Right lobe of liver (tissue), 6 donors: ENCODE data around the gene MPL. TPM values are rescaled to one million over a fixed set of nuclear protein-coding genes. Genes with fewer than 3 reads are reported as not detected.

Experiments
- ATAC-seq, 4 donors: fragments of 200-7000 bp; cut with Tn5 transposase; one replicate each; pipeline ENCODE4 v1.9.1; 2020; ENCODE audit warnings: mild to moderate bottlenecking in 4 of 4, moderate library complexity in 4 of 4
- DNase-seq, 3 donors: peaks; one replicate each; pipeline ENCODE4 v3.0.0-alpha.2; 2020
- H3K27ac ChIP-seq, 3 donors: fragments of 200-600 bp; one replicate each; pipeline ENCODE4 v1.8.0; 2022
- H3K27me3 ChIP-seq, 2 donors: fragments of 200-600 bp; one replicate each; pipeline ENCODE4 v1.8.0; 2022
- H3K36me3 ChIP-seq, 4 donors: fragments of 200-600 bp; sonication (generic) in 1 of 4; one replicate each; pipeline versions ENCODE4 v1.5.1 to v1.8.0; 2017 to 2022; ENCODE audit warnings: control low read depth in 1 of 4
- H3K4me1 ChIP-seq, 4 donors: fragments of 200-600 bp; sonication (generic) in 1 of 4; one replicate each; pipeline versions ENCODE4 v1.5.1 to v1.8.0; 2017 to 2022; ENCODE audit warnings: control low read depth in 1 of 4
- H3K4me3 ChIP-seq, 3 donors: fragments of 200-600 bp; one replicate each; pipeline ENCODE4 v1.8.0; 2022
- H3K9me3 ChIP-seq, 4 donors: fragments of 200-600 bp; sonication (generic) in 1 of 4; one replicate each; pipeline versions ENCODE4 v1.5.1 to v1.8.0; 2017 to 2022; ENCODE audit warnings: control low read depth in 1 of 4
- POLR2A ChIP-seq: fragments of 450-650 bp; IDR thresholded peaks from one replicate; pipeline ENCODE4 v1.6.1; 2017; ENCODE audit warnings: antibody characterized with exemption, mild to moderate bottlenecking
- WGBS: methylation state at CpG from one replicate; pipeline ENCODE4 v1.1.6; 2018; ENCODE audit warnings: low coverage, low lambda C conversion rate; ENCODE audit not compliant: insufficient coverage; ENCODE audit errors: missing lambda C conversion rate; 5-methylcytosine and 5-hydroxymethylcytosine counted together
- intact Hi-C, 2 donors: fragments of 100-400 bp; cut with DNase I; formaldehyde crosslinking; loops; one replicate each; pipeline versions ENCODE4 v1.11.2 to v1.14.1; 2022
- total RNA-seq, 6 experiments: library from RNA; depleted of rRNA in 2 of 6; stranded (reverse); fragments of >200 nt in 2 of 6; fragmentation: NEBNext Ultra II Directional in 3 of 6; extraction: Animal tissue kit (Norgen Biotek cat#: 25700) in 3 of 6; gene quantifications; one replicate each; pipeline versions ENCODE4 v1.1.0 to v1.2.4, GENCODE V29; 2016 to 2023
- TF ChIP-seq, protein P1 (sequence below), 4 donors: fragments of 200-600 bp in 3 of 4; fragments of 450-650 bp in 1 of 4; IDR thresholded peaks; one replicate each; pipeline versions ENCODE4 v1.5.1 to v1.8.0; 2016 to 2022; ENCODE audit warnings: antibody characterized with exemption in 4 of 4, mild to moderate bottlenecking in 2 of 4
- donor health status: DM: no; HTN: yes; CAD: no.
- donor health status: DM: no; HTN: no; CAD: no.
- donor health status: DM: no; HTN: no; CAD: no.
- donor health status: DM: no; HTN: yes; CAD: no.
- donor health status: DM: no; HTN: yes; CAD: no.

The MPL gene
- total RNA-seq, 6 experiments from 2014 or later = 0.59 TPM; not detected in 5

- TF ChIP-seq POLR2A = no peak
- TF ChIP-seq, protein P1, sequence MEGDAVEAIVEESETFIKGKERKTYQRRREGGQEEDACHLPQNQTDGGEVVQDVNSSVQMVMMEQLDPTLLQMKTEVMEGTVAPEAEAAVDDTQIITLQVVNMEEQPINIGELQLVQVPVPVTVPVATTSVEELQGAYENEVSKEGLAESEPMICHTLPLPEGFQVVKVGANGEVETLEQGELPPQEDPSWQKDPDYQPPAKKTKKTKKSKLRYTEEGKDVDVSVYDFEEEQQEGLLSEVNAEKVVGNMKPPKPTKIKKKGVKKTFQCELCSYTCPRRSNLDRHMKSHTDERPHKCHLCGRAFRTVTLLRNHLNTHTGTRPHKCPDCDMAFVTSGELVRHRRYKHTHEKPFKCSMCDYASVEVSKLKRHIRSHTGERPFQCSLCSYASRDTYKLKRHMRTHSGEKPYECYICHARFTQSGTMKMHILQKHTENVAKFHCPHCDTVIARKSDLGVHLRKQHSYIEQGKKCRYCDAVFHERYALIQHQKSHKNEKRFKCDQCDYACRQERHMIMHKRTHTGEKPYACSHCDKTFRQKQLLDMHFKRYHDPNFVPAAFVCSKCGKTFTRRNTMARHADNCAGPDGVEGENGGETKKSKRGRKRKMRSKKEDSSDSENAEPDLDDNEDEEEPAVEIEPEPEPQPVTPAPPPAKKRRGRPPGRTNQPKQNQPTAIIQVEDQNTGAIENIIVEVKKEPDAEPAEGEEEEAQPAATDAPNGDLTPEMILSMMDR (IDR thresholded peaks at IDR 0.05) = no peak
- no peaks in the 10 kb centered on the region for H3K9me3 ChIP-seq
- WGBS = 30% methylated on average over 8 of the region's 11 CpGs
- H3K4me3 ChIP-seq = no peak overlapping the region
- ATAC-seq = no peak
- no peaks in the 10 kb centered on the region for H3K27me3 ChIP-seq
- peaks cover 0 to 13% (median 5%) of the 10 kb centered on the region in 4 donors for H3K4me1 ChIP-seq
- no peak overlapping the region for H3K27ac ChIP-seq
- peaks cover 0 to 27% (median 11%) of the 10 kb centered on the region in 4 donors for H3K36me3 ChIP-seq
- intact Hi-C loops = no loop called here
- DNase-seq = no peak
Observed at GRCh38 chr1:43359696-43360095, 22.1 kb downstream of the MPL start.

GRCh38 chr1:43360616-43361015, 23.0 kb downstream of the MPL start:
- Histone ChIP-seq H3K4me1 (peaks cover 0 to 13% (median 5%) of the 10 kb centered on the region in 4 donors), H3K36me3 (peaks cover 0 to 34% (median 11%) of the 10 kb centered on the region in 4 donors), H3K9me3 (no peaks in the 10 kb centered on the region), H3K4me3 (no peak overlapping the region), H3K27me3 (no peaks in the 10 kb centered on the region), H3K27ac (no peak overlapping the region)
- no peak for ATAC-seq
- WGBS = 57% methylated on average over 1 of the region's 4 CpGs
- TF ChIP-seq, protein P1 (IDR thresholded peaks at IDR 0.05) = no peak
- TF ChIP-seq POLR2A = no peak
- intact Hi-C loops = no loop called here
- no peak for DNase-seq

GRCh38 chr1:43363283-43363934, 25.8 kb downstream of the MPL start:
- Histone ChIP-seq H3K9me3 (no peaks in the 10 kb centered on the region), H3K4me3 (no peak overlapping the region), H3K36me3 (peaks cover 0 to 34% (median 11%) of the 10 kb centered on the region in 4 donors), H3K4me1 (peaks cover 0 to 14% (median 6%) of the 10 kb centered on the region in 4 donors), H3K27me3 (no peaks in the 10 kb centered on the region), H3K27ac (no peak overlapping the region)
- DNase-seq = no peak
- 45% methylated on average over 4 of the region's 9 CpGs for WGBS
- TF ChIP-seq POLR2A = no peak
- TF ChIP-seq, protein P1 (IDR thresholded peaks at IDR 0.05) = no peak
- no peak for ATAC-seq
- intact Hi-C loops = no loop called here

DNA sequence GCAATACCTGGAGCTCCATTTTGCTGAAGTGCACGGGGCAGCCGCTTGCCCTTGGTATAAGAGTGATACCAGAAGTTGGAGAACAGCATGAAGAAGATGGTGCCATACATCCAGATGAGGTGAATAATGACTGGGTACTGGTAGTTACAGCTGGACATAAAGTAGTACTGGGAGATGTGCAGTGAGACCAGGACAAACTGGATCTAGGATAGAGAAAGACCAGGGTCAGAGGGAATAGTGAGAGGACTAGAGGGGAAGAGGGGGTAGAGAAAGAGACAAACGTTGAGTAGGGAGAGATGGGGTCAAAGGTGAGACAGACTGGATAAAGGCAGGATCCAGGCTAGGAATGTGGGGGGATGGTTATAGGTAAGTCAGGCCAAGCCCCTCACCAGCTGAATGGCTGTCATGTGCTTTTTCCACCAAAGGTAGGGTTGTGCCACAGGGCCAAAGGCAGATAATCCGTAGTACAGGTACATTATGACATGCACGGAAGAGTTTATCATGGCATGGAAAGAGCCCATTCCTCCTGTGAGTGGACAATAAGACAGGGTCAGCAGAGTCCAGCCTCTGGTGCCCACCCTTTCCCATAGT, 26.4 kb downstream of the MPL start:
- no peak for DNase-seq
- TF ChIP-seq POLR2A = no peak
- TF ChIP-seq, protein P1 (IDR thresholded peaks at IDR 0.05) = no peak
- no peak overlapping the region for H3K4me3 ChIP-seq

More for the DNA sequence above, 26.4 kb downstream of the MPL start:
- WGBS = 69% methylated on average over 3 of the region's 5 CpGs
- Histone ChIP-seq H3K4me1 (peaks cover 0 to 18% (median 8%) of the 10 kb centered on the region in 4 donors), H3K9me3 (no peaks in the 10 kb centered on the region), H3K27ac (no peak overlapping the region), H3K36me3 (peaks cover 0 to 34% (median 11%) of the 10 kb centered on the region in 4 donors), H3K27me3 (no peaks in the 10 kb centered on the region)
- intact Hi-C loops = no loop called here
- no peak for ATAC-seq
